H9 (cell line): ENCODE measurements around the gene DSC2. TPM values are rescaled to one million over a fixed set of nuclear protein-coding genes. Genes with fewer than 3 reads are reported as not detected.

Experiments used
- DNase-seq: peaks from one replicate; pipeline ENCODE4 v3.0.0-alpha.2; 2017
- H2AFZ ChIP-seq: one replicate; pipeline ENCODE4 v1.6.1; 2013; ENCODE audit warnings: mild to moderate bottlenecking, low read length, control low read depth, moderate library complexity
- H2AK5ac ChIP-seq: 2 replicates; pipeline ENCODE4 v1.6.1; 2013; ENCODE audit warnings: low read length, control low read depth, mixed read lengths; ENCODE audit not compliant: insufficient read length
- H2BK120ac ChIP-seq: one replicate; pipeline ENCODE4 v1.6.1; 2013; ENCODE audit warnings: low read depth, mild to moderate bottlenecking, low read length, control low read depth, inconsistent platforms; ENCODE audit not compliant: poor library complexity, severe bottlenecking
- H2BK12ac ChIP-seq: 2 replicates; pipeline ENCODE4 v1.6.1; 2013; ENCODE audit warnings: low read length, control low read depth, mixed read lengths, low read depth; ENCODE audit not compliant: insufficient read length
- H2BK15ac ChIP-seq: 2 replicates; pipeline ENCODE4 v1.6.1; 2013; ENCODE audit warnings: low read depth, low read length, control low read depth
- H2BK20ac ChIP-seq: one replicate; pipeline ENCODE4 v1.6.1; 2013; ENCODE audit warnings: low read depth, mild to moderate bottlenecking, low read length, control low read depth, inconsistent platforms; ENCODE audit not compliant: poor library complexity, severe bottlenecking
- H2BK5ac ChIP-seq: 2 replicates; pipeline ENCODE4 v1.6.1; 2013; ENCODE audit warnings: low read length, control low read depth, mixed read lengths; ENCODE audit not compliant: insufficient read length
- H3K14ac ChIP-seq: 2 replicates; pipeline ENCODE4 v1.6.1; 2013; ENCODE audit warnings: low read length, control low read depth; ENCODE audit not compliant: insufficient read depth
- H3K18ac ChIP-seq: 2 replicates; pipeline ENCODE4 v1.6.1; 2013; ENCODE audit warnings: low read depth, mild to moderate bottlenecking, mixed read lengths, low read length, control low read depth; ENCODE audit not compliant: insufficient read length
- H3K23ac ChIP-seq: 2 replicates; pipeline ENCODE4 v1.6.1; 2013; ENCODE audit warnings: low read length, control low read depth, mixed read lengths, low read depth; ENCODE audit not compliant: insufficient read length
- H3K23me2 ChIP-seq: 2 replicates; pipeline ENCODE4 v1.6.1; 2013; ENCODE audit warnings: low read depth, mild to moderate bottlenecking, mixed read lengths, low read length, control low read depth; ENCODE audit not compliant: insufficient read length, poor library complexity, severe bottlenecking
- H3K27ac ChIP-seq: 2 replicates; pipeline ENCODE4 v1.5.1; 2013; ENCODE audit warnings: low read length, control low read depth, mixed read lengths, low read depth; ENCODE audit not compliant: insufficient read length
- H3K27me3 ChIP-seq: 2 replicates; pipeline ENCODE4 v1.6.1; 2013; ENCODE audit warnings: low read length, control low read depth, inconsistent platforms; ENCODE audit not compliant: insufficient read depth
- H3K4ac ChIP-seq: 2 replicates; pipeline ENCODE4 v1.6.1; 2013; ENCODE audit warnings: low read depth, mild to moderate bottlenecking, control low read depth, inconsistent platforms, low read length, moderate library complexity
- H3K4me1 ChIP-seq: 2 replicates; pipeline ENCODE4 v1.6.1; 2013; ENCODE audit warnings: low read length, control low read depth, inconsistent platforms; ENCODE audit not compliant: insufficient read depth
- H3K4me2 ChIP-seq: 2 replicates; pipeline ENCODE4 v1.6.1; 2013; ENCODE audit warnings: low read length, control low read depth, mixed read lengths; ENCODE audit not compliant: insufficient read length, insufficient read depth
- H3K56ac ChIP-seq: 2 replicates; pipeline ENCODE4 v1.6.1; 2013; ENCODE audit warnings: low read depth, mild to moderate bottlenecking, mixed read lengths, low read length, control low read depth; ENCODE audit not compliant: insufficient read length
- H3K79me1 ChIP-seq: 2 replicates; pipeline ENCODE4 v1.6.1; 2013; ENCODE audit warnings: low read depth, mild to moderate bottlenecking, moderate library complexity, low read length, control low read depth, inconsistent platforms; ENCODE audit not compliant: insufficient read depth, poor library complexity, severe bottlenecking
- H3K79me2 ChIP-seq: 2 replicates; pipeline ENCODE4 v1.6.1; 2013; ENCODE audit warnings: low read length, control low read depth, inconsistent platforms; ENCODE audit not compliant: insufficient read depth
- H3K9ac ChIP-seq: 2 replicates; pipeline ENCODE4 v1.6.1; 2013; ENCODE audit warnings: low read length, control low read depth, mixed read lengths; ENCODE audit not compliant: insufficient read length; ENCODE audit errors: extremely low read depth
- H3K9me3 ChIP-seq: one replicate; pipeline ENCODE4 v1.6.1; 2013; ENCODE audit warnings: low read depth, low read length, inconsistent platforms; ENCODE audit not compliant: control insufficient read depth
- H3T11ph ChIP-seq: one replicate; pipeline ENCODE4 v1.6.1; 2013; ENCODE audit warnings: mild to moderate bottlenecking, low read length, control low read depth, inconsistent platforms
- H4K20me1 ChIP-seq: one replicate; pipeline ENCODE4 v1.6.1; 2013; ENCODE audit not compliant: control insufficient read depth, insufficient read length, insufficient read depth
- H4K5ac ChIP-seq: 2 replicates; pipeline ENCODE4 v1.6.1; 2013; ENCODE audit warnings: low read depth, mild to moderate bottlenecking, mixed read lengths, low read length, control low read depth; ENCODE audit not compliant: insufficient read length
- H4K8ac ChIP-seq: replicated peaks from 2 replicates; pipeline ENCODE4 v1.6.1; 2013; ENCODE audit warnings: low read length, control low read depth, mixed read lengths, low read depth; ENCODE audit not compliant: insufficient read length
- H4K91ac ChIP-seq: 2 replicates; pipeline ENCODE4 v1.6.1; 2013; ENCODE audit warnings: low read depth, mild to moderate bottlenecking, moderate library complexity, mixed read lengths, low read length, control low read depth; ENCODE audit not compliant: insufficient read length
- H3K27ac Mint-ChIP-seq, 3 experiments: 2 replicates in 2 of 3; 3 replicates in 1 of 3; pipeline ENCODE4 v1.8.0; 2020 to 2021; ENCODE audit warnings: mixed read lengths in 3 of 3, mild to moderate bottlenecking in 1 of 3, moderate library complexity in 1 of 3
- H3K27me3 Mint-ChIP-seq: 2 replicates; pipeline ENCODE4 v1.8.0; 2021; ENCODE audit warnings: low read depth, mild to moderate bottlenecking, moderate library complexity, mixed read lengths
- H3K36me3 Mint-ChIP-seq, 3 experiments: 2 replicates in 2 of 3; 3 replicates in 1 of 3; pipeline ENCODE4 v1.8.0; 2020 to 2021; ENCODE audit warnings: low read depth in 3 of 3, mixed read lengths in 3 of 3; ENCODE audit not compliant: insufficient read depth in 1 of 3
- H3K4me1 Mint-ChIP-seq, 2 experiments: 2 replicates each; pipeline ENCODE4 v1.8.0; 2020; ENCODE audit warnings: mixed read lengths in 2 of 2
- H3K4me3 Mint-ChIP-seq, 2 experiments: 2 replicates in 1 of 2; 3 replicates in 1 of 2; pipeline ENCODE4 v1.8.0; 2020 to 2021; ENCODE audit warnings: mild to moderate bottlenecking in 2 of 2, mixed read lengths in 2 of 2, moderate library complexity in 1 of 2
- H3K9me3 Mint-ChIP-seq, 2 experiments: 2 replicates in 1 of 2; 3 replicates in 1 of 2; pipeline ENCODE4 v1.8.0; 2020; ENCODE audit warnings: mild to moderate bottlenecking in 2 of 2, mixed read lengths in 2 of 2, moderate library complexity in 1 of 2
- WGBS: extraction: QIAGEN DNeasy Blood & Tissue Kit; methylation state at CpG from one replicate; pipeline ENCODE4 v1.1.7; 2013; ENCODE audit warnings: missing lambda C conversion rate, low lambda C conversion rate, mixed read lengths; ENCODE audit not compliant: insufficient read length; ENCODE audit errors: extremely low coverage; 5-methylcytosine and 5-hydroxymethylcytosine counted together
- total RNA-seq: library from RNA; stranded (reverse); gene quantifications from 2 replicates; pipeline ENCODE4 v1.2.1, GENCODE V29; 2021
- TF ChIP-seq, protein P1 (sequence below): fragments of 200-600 bp; sonication (generic); conservative IDR thresholded peaks from 3 replicates; pipeline ENCODE4 v1.8.0; 2021; ENCODE audit warnings: antibody characterized with exemption, mild to moderate bottlenecking

Gene DSC2
- total RNA-seq, 1 experiment from 2014 or later = 26.1 TPM

DNA sequence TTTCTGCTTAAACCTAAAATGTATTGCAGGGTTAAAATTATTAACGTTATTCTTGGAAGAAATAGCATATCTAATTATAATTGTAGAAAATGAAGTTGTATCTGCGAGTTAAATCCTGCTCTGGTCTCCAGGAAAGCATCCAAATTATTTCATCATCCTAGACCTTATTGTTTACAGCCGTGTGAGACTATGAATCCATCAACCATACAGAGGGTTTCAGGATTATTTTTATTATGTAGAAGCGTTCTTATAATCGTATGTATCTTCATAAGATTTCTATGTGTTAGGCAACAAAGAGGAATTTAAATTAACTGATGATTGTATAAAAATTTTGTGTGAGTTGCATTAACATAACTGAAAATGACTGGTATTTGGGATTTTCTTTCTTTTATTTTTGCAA lies 45.2 kb downstream of the DSC2 start:
- Histone ChIP-seq H3K79me2 (no peaks in the 10 kb centered on the region), H4K91ac (no peak overlapping the region), H3K9ac (no peak overlapping the region), H3K27me3 (no peaks in the 10 kb centered on the region), H3K4me2 (no peak overlapping the region), H3K23me2 (no peaks in the 10 kb centered on the region), H3K56ac (no peak overlapping the region), H4K8ac (no peak overlapping the region), H3K14ac (no peak overlapping the region), H2BK5ac (no peak overlapping the region), H2AK5ac (no peak overlapping the region), H2BK15ac (no peak overlapping the region), H3K4me1 (no peaks in the 10 kb centered on the region), H4K20me1 (no peaks in the 10 kb centered on the region), H2AFZ (no peak overlapping the region), H4K5ac (no peak overlapping the region), H2BK12ac (no peak overlapping the region), H2BK20ac (no peak overlapping the region), H3K27ac (no peak overlapping the region), H3K18ac (no peak overlapping the region), H3K23ac (no peak overlapping the region), H3T11ph (no peak overlapping the region), H2BK120ac (no peak overlapping the region), H3K79me1 (no peaks in the 10 kb centered on the region), H3K4ac (no peak overlapping the region), H3K9me3 (no peaks in the 10 kb centered on the region)
- no peak for DNase-seq
- TF ChIP-seq, protein P1, sequence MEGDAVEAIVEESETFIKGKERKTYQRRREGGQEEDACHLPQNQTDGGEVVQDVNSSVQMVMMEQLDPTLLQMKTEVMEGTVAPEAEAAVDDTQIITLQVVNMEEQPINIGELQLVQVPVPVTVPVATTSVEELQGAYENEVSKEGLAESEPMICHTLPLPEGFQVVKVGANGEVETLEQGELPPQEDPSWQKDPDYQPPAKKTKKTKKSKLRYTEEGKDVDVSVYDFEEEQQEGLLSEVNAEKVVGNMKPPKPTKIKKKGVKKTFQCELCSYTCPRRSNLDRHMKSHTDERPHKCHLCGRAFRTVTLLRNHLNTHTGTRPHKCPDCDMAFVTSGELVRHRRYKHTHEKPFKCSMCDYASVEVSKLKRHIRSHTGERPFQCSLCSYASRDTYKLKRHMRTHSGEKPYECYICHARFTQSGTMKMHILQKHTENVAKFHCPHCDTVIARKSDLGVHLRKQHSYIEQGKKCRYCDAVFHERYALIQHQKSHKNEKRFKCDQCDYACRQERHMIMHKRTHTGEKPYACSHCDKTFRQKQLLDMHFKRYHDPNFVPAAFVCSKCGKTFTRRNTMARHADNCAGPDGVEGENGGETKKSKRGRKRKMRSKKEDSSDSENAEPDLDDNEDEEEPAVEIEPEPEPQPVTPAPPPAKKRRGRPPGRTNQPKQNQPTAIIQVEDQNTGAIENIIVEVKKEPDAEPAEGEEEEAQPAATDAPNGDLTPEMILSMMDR = no peak
- Mint-ChIP-seq H3K4me1 (peaks cover 26 to 32% of the 10 kb centered on the region in 2 experiments), H3K4me3 (no peak overlapping the region), H3K27me3 (peaks cover 4% of the 10 kb centered on the region), H3K9me3 (peaks cover 2 to 3% of the 10 kb centered on the region in 2 experiments; a peak in 1 of 5 replicates), H3K36me3 (peaks cover 0 to 9% (median 0%) of the 10 kb centered on the region in 3 experiments; a peak in 3 of 7 replicates), H3K27ac (no peak overlapping the region)
- no CpG with 5 or more reads among the region's 5 CpGs for WGBS
